HG03354 (cell line): ENCODE measurements around the gene NUP210.

Experiments used
- ATAC-seq: cut with Tn5 transposase; IDR thresholded peaks from one replicate; pipeline ENCODE4 v1.9.1; 2021; ENCODE audit warnings: mild to moderate bottlenecking; ENCODE audit not compliant: unreplicated experiment, poor library complexity, severe bottlenecking

Gene NUP210

GRCh38 chr3:13281507-13282357, 138.4 kb downstream of the NUP210 start:
- ATAC-seq = no peak

- no peak for ATAC-seq
Measured at GRCh38 chr3:13280811-13281506, 139.2 kb downstream of the NUP210 start.

- ATAC-seq = no peak
Measured at GRCh38 chr3:13280122-13280790, 139.9 kb downstream of the NUP210 start.

- ATAC-seq = no peak
Measured at GRCh38 chr3:13279532-13279910, 140.6 kb downstream of the NUP210 start.

GRCh38 chr3:13278783-13279531, 141.2 kb downstream of the NUP210 start:
- ATAC-seq = no peak

GRCh38 chr3:13277860-13278531, 142.1 kb downstream of the NUP210 start:
- ATAC-seq = no peak

GRCh38 chr3:13277196-13277813, 142.8 kb downstream of the NUP210 start:
- ATAC-seq = no peak

- no peak for ATAC-seq
Measured at GRCh38 chr3:13276438-13277195, 143.5 kb downstream of the NUP210 start.

GRCh38 chr3:13275376-13276005, 144.6 kb downstream of the NUP210 start:
- no peak for ATAC-seq

- ATAC-seq = no peak
Measured at GRCh38 chr3:13274551-13275332, 145.4 kb downstream of the NUP210 start.

GRCh38 chr3:13274125-13274524, 146.0 kb downstream of the NUP210 start:
- no peak for ATAC-seq

- no peak for ATAC-seq
Measured at GRCh38 chr3:13273604-13274105, 146.5 kb downstream of the NUP210 start.

- ATAC-seq = no peak
Measured at GRCh38 chr3:13272831-13273603, 147.1 kb downstream of the NUP210 start.

GRCh38 chr3:13269711-13270378, 150.3 kb downstream of the NUP210 start:
- ATAC-seq = no peak

- ATAC-seq = no peak
Measured at GRCh38 chr3:13268961-13269441, 151.1 kb downstream of the NUP210 start.

GRCh38 chr3:13268120-13268519, 152.0 kb downstream of the NUP210 start:
- no peak for ATAC-seq
